HG03432 (cell line): ENCODE data around the gene KRT84.
"Not testable (repeated sequence)": the region's sequence is repeated elsewhere in the genome, so short reads cannot be mapped to it uniquely, and the experiment has no call there.

ENCODE experiments used
- ATAC-seq: cut with Tn5 transposase; IDR thresholded peaks from one replicate; pipeline ENCODE4 v1.9.1; 2021; ENCODE audit warnings: mild to moderate bottlenecking, moderate library complexity; ENCODE audit not compliant: unreplicated experiment

The KRT84 gene

GRCh38 chr12:52411815-52412214, 26.4 kb upstream of the KRT84 start:
- ATAC-seq, result no peak

GRCh38 chr12:52410589-52411248, 25.3 kb upstream of the KRT84 start:
- not testable (repeated sequence) for ATAC-seq

- no peak for ATAC-seq
Observed at GRCh38 chr12:52407918-52408317, 22.5 kb upstream of the KRT84 start.

GRCh38 chr12:52405922-52406385, 20.5 kb upstream of the KRT84 start, which contains the start of gene KRT82:
KRT82 (minus strand) TSS chr12:52406335; CDS start chr12:52406277, 58 bp downstream.
- ATAC-seq, result no peak

GRCh38 chr12:52404951-52405350, 19.5 kb upstream of the KRT84 start:
- ATAC-seq, result no peak

GRCh38 chr12:52403561-52403960, 18.1 kb upstream of the KRT84 start:
- no peak for ATAC-seq

- no peak for ATAC-seq
Observed at GRCh38 chr12:52402873-52403540, 17.6 kb upstream of the KRT84 start.

GRCh38 chr12:52402377-52402776, 16.9 kb upstream of the KRT84 start:
- no peak for ATAC-seq

GRCh38 chr12:52401926-52402325, 16.5 kb upstream of the KRT84 start:
- ATAC-seq, result no peak

GRCh38 chr12:52401526-52401925, 16.1 kb upstream of the KRT84 start:
- ATAC-seq, result no peak

GRCh38 chr12:52400906-52401305, 15.5 kb upstream of the KRT84 start:
- ATAC-seq, result no peak

GRCh38 chr12:52399756-52400155, 14.3 kb upstream of the KRT84 start:
- ATAC-seq, result no peak

- no peak for ATAC-seq
Observed at GRCh38 chr12:52398176-52398575, 12.7 kb upstream of the KRT84 start.

GRCh38 chr12:52396656-52397055, 11.2 kb upstream of the KRT84 start:
- ATAC-seq, result no peak

- no peak for ATAC-seq
Observed at GRCh38 chr12:52395761-52396434, 10.4 kb upstream of the KRT84 start.

GRCh38 chr12:52394836-52395405, 9.5 kb upstream of the KRT84 start:
- no peak for ATAC-seq

- ATAC-seq, result no peak
Observed at GRCh38 chr12:52392465-52393007, 7.1 kb upstream of the KRT84 start.

- no peak for ATAC-seq
Observed at GRCh38 chr12:52391618-52392002, 6.2 kb upstream of the KRT84 start.

GRCh38 chr12:52390739-52391617, 5.5 kb upstream of the KRT84 start:
- ATAC-seq, result no peak
